ENCODE measurements around the gene BRIX1.
A peak's percentile ranks its signal among the peaks of the same experiment; 100 is the strongest.
"Not testable (repeated sequence)": the region's sequence is repeated elsewhere in the genome, so short reads cannot be mapped to it uniquely, and the experiment has no call there.

Gene BRIX1

DNA sequence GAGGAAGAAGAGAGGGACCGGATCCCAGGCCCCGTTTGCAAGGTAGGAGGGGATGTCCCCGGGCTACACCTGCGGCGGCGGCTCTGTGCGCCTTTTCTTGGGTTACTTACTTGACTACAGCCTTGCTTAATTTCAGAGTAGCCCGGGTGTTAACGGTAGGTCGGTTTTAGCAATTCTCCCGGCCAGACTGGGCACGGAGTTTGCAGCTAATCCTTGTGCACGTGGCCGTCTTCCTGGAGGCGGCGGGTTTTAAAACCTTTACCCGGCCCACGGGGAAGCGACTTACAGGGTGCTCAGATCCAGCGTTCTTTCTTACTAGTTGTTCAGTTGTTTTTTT, 313 bp downstream of the BRIX1 start:
- no peak for DNase-seq (ENCODE audit: low read depth in 2 of 2)

DNA sequence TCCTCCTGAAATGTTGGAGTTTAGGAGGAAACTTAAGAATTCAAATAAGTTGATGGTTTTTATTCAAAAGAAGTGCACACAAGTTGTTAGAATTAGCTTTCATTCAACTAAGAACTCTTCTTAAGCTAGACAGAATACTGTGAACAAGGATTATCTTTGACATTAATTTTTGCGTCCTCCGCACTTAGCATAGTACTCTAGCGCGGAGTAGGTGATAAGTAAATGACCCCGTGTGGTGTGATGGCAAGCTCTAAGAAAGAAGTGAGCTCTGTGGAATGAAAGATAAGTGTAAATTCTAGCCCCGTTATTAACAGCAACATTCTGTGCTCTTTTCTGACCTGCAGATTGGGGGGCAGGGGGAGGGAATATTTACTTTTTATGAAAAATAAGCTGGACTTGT, 1.0 kb downstream of the BRIX1 start:
- no peak for DNase-seq (ENCODE audit: low read depth in 2 of 2)

DNA sequence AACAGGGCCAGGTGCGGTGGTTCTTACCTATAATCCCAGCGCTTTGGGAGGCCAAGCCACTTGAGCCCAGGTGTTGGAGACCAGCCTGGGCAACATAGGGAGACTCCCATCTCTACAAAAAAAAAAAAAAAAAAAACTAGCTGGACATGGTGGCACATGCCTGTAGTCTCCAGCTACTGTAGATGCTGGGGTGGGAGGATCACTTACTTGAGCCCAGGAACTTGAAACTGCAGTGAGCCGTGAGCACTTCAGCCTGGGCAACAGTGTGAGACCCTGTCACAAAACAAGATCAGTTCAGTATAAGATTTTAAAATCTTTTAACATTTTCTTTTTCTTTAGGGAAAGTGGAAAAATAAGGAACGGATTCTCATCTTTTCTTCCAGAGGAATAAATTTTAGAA, 2.5 kb downstream of the BRIX1 start:
- no peak for DNase-seq (ENCODE audit: low read depth in 2 of 2)

DNA sequence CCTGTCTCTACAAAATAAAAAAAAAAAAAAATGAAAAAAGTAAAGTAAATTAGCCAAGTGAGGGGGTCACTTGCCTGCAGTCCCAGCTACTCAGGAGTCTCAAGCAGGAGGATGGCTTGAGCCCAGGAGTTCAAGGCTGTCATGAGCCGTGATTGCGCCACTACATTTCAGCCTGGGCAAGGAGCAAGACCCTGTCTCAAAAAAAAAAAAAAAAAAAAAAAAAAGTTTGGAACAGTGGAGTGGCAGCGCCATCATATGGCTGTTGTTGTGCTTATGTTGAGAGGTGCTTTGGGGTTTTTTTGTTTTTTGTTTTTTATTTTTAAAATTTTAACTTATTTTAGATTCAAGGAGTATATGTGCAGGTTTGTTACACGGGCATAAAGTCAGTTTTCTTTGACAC, 3.6 kb downstream of the BRIX1 start:
- DNase-seq (ENCODE audit: low read depth in 2 of 2) = no peak

DNA sequence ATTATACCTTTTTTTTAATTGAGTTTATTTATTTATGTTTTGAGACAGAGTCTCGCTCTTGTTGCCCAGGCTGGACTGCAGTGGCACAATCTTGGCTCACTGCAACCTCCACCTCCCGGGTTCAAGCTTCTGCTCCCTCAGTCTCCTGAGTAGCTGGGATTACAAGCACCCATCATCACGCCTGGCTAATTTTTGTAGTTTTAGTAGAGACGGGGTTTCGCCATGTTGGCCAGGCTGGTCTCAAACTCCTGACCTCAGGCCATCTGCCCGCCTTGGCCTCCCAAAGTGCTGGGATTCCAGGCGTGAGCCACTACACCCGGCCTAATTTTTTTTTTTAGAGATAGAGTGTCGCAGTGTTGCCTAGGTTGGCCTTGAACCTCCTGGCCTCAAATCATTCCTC, 7.7 kb downstream of the BRIX1 start:
- DNase-seq (ENCODE audit: low read depth in 2 of 2) = not testable (repeated sequence)

DNA sequence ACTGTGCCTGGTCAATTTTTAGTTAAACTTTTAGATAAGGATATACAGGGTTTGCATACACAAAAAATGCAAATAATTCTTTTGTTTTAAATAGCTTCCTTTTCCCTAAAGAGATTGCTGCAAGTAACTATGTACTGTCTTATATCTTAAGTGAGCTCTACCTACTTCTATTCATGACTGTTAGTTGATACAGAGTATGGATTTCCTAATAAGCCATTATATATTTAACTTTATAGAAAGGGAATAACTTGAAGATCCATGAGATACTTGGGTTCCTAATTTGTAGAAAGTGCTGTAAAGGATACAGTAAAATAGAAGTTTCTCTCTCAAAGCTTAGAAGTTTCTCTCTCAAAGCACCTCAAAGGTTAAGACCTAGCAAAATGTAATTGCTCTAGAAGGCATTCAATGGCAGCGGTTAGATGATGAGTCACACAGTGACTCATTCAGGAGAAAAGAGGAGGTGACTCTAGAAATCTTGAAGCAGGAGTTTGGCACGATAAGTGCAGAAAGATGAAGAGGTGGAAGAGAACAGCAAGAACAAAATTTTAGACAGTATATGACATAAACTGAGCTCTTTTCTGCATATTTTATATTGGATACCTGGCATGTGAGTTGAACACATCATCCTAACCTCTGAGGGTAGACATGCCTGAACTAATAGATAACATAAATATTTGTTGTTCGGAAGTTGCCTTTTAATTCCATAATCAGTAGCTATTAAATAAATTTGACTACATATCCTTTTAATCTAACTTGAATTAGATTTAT, 8.4 kb downstream of the BRIX1 start:
- peak in 1 of 2 donors; percentile 34 for DNase-seq (ENCODE audit: low read depth in 2 of 2)

DNA sequence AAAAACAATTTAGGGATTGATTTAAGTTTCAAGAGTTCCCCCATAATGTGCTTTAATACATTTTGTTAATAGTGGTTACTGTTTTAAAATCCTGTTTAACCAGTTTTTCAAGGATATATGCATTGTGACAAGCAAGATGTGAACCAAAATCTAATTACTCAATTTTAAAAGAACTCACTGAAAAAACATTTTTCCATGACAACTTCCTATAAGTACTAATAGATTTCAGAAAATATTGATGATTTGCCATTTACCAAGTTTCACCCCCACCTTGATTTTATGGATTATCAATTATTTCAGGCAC, 8.9 kb downstream of the BRIX1 start:
- DNase-seq (ENCODE audit: low read depth in 2 of 2) = no peak

DNA sequence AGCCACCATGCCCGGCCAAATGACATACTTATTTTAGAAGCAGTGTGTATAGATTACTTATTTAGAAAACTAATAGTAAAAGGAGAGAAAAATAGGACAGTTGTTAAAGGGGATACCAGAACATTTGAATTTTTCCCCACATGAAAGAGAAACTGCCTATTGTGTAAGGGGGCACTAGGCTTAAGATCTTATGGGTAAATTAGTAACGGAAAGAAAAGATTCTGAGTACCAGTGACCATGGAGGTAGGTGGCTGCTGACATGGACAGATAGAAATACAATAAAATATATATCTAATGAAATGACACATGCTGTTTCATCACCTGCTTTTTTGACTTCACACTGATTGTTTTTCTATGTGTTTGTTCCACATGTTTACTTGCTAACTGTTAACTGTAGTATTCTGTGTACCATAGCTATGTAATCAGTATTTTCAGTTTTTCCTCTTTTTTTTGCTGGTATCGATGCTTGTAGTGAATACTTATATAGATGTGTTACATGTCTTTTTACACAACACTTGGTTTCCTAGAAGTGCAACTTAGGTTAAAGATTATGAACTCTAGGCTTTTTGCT, 10.9 kb downstream of the BRIX1 start:
- DNase-seq (ENCODE audit: low read depth in 2 of 2) = no peak

DNA sequence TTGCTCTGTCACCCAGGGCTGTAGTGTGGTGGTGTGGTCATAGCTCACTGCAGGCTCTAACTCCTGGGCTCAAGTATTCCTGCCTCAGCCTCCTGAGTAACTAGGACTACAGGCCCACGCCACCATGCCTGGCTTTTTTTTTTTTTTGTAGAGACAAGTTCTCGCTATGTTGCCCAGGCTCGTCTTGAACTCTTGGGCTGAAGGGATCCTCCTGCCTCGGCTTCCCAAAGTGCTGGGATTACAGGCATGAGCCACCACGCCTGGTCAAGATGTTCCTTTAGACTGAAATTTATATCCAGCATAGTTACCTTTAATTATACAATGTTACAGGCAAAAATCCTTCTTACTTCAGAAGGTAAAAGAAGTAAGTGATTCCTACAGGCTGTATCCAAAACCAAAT, 12.3 kb downstream of the BRIX1 start:
- DNase-seq (ENCODE audit: low read depth in 2 of 2) = no peak

DNA sequence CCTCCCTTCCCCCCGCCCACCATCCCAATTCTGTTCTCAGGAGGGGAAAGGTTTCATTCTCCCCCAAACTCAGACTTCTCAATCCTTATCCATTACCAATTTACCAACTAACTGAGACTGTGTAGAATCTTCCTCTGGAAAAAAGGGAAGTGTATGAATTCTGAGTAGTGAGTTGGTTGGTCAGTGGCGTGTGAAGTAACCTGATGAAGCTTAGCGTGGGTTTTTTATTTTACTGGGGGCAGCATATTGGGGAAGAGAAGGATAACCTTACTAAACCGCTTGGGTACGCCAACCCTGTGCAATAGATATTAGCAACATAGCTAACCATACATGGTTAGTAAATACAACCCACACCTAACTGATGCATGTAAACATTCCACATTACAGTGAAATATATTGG, 12.8 kb downstream of the BRIX1 start:
- DNase-seq (ENCODE audit: low read depth in 2 of 2) = no peak

DNA sequence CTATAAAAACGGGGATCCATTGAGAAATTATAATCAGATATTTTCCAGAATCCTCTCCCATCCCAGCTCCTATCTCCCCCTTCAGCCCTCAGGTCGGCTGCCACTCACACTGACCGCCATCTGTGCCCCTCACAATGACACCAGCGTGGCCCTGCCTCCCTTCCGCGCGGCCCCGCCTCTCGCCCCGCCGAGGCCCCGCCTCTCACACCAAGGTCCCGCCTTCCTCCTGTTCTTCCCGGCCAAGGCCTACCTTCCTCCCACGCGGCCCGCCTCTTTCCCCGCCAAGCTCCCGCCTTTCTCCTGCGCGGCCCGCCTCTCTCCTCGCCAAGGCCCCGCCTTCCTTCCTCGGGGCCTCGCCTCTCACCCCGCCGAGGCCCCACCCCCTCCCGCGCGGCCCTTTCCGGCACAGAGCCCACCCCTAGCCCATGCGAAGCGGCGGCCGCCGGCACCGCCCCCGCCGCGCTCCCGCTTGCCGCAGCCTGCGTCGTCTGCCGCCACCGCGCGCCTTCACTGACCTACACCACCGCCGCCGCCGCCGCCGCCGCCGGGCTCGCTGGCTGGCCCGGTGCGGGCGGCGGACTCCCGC, 13.7 kb downstream of the BRIX1 start, which contains the start of gene DNAJC21:
TSS of gene DNAJC21 (plus strand) at position 426 of the 586 bp plus-strand sequence. CDS start 261 bp downstream, outside the sequence.
- peak; percentile 98 to 99 for DNase-seq (ENCODE audit: low read depth in 2 of 2)

DNA sequence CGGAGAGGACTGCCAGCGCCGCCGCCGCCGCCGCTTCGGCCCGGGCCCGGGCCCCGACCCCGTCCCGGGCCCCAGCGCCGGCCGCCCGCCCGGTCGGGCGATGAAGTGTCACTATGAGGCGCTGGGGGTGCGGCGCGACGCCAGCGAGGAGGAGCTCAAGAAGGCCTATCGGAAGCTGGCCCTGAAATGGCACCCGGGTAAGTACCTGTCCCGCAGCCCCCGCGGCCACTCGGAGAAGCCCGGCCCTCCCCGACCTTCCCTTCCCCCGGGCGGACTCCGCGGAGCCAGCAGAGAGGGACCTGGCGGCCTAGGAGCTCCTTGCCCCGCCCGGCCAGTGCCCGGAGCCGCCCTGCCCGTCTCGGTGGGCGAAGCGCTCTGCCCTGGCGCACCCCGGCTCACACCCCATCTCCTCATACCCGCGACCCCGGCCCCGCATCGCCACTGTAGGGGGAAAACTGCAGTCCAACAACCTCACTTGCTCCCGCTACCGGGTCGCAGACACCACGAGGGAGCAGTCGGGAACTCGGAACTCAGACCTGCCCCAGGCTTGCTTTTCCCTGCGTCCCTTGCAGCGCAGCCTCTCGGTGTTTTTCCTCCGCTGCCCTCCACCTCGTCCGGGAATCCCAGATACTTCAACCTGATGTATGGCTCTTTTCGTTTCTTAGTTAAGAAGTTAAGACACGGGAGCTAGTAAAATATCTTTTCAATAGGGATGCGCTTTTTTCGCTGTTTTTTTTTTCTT, 14.4 kb downstream of the BRIX1 start:
- DNase-seq (ENCODE audit: low read depth in 2 of 2) = peak; percentile 57 to 69

DNA sequence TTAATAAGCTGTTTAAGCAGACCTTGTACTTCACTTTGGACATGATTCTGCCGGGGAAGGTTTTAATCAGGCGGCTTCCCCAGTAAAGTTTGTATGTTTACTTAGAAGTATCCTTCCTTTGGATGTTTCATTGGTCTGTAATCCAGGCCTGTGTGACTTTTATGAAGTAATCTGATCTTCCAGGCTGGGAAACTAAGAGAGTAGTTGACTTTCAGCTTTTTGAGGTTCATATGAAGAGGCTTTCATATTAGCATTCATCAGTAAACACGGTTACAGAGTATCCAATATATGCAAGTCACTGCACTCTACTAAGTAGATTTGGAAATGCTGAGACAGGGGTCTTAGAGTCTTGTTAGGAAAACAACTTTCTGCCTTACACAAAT, 14.9 kb downstream of the BRIX1 start:
- no peak for DNase-seq (ENCODE audit: low read depth in 2 of 2)

DNA sequence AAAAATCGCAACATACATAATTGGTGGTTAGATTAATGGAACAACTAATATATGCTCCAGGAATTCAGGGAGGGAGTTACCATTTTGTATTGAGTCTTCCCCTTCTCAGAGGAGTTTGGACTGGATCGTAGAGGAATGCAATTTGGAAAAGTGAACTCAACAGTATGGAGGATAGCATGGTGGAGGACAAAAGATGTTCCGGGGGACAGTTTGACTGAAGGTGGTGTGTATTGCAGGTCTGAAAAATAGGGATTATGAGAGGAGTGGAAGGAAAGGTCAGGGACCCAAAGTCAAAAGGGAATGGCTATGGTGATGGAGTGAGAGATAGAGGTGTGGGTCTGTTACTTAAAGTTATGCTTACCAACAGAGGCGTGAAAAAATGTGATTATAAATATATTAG, 15.4 kb downstream of the BRIX1 start:
- no peak for DNase-seq (ENCODE audit: low read depth in 2 of 2)

DNA sequence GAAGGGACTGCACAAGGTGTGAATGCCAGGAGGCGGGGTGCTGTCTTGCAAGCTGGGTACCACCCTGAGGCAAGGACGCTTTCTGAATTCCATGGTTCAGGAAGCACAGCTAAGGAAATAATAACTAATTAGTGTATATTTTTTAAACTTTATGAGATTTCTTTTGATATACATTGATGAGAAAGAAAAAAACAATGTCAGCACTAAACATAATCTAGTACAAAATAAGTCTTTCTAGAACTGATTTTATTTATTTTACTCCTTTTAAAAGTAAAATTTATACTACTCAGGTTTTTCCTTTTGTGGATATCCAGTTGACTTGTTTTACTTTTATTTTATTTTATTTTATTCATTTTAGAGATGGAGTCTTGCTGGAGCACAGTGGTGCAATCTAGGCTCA, 17.4 kb downstream of the BRIX1 start:
- DNase-seq (ENCODE audit: low read depth in 2 of 2) = no peak

DNA sequence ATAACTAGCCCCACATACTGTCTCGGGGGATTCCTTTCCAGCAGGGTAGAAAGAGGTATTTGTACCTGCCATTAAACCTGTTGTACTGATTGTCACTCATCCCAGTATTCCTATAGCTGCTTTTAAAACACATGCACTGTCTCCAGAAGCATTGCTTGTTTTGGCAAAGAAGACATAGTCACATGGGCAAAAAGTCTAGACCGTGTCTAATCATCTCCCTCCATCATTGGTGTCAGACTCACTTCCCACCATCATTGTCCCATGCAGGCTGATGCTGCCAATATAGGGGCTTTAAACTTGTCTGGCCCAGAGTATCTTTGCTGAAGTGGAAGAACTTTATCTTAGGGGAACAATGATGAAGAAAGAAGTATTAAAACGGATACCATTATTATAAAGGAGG, 26.4 kb downstream of the BRIX1 start:
- DNase-seq (ENCODE audit: low read depth in 2 of 2) = no peak

DNA sequence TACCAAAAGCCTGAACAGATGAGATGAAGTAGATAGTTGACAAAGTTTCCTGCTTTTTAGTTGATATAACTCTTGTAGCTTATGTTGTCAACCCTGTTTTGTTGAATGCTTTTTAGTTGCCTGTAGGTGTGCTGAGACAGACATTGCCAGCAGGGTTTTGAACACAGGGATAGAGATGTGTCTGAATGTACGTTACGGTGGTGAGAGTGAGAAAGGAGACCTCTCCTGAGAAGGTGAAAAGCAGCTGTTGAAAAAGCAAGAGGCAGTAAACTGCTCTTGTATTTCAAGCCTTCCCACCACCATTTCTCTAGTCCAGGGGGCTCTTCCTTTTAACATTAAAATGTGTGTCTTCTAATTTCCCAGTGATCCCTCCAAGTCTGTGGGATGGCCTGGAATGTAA, 28.5 kb downstream of the BRIX1 start:
- no peak for DNase-seq (ENCODE audit: low read depth in 2 of 2)

DNA sequence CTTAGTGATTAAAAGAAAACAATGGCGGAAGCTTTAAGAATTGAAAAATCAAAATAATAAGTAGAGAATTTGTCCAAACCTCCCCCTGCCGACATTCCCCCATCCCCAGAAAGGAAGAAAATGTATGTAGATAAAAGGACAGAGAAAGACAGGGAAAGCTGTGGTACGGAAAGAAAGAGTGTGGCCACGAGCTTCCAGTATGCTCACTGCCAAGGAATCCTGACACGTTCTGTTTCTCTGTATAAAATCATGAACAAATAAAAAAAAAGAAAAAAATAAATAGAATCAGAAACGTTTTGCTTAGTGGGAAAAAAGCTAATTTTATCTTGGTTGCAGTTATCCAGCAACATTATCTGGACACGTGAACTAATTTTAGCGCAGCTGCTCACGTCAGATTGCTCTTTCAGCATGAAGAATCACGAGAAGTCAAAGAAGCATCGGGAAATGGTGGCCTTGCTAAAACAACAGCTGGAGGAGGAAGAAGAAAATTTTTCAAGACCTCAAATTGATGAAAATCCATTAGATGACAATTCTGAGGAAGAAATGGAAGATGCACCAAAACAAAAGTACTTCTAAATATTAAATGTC, 29.0 kb downstream of the BRIX1 start:
- DNase-seq (ENCODE audit: low read depth in 2 of 2) = no peak

DNA sequence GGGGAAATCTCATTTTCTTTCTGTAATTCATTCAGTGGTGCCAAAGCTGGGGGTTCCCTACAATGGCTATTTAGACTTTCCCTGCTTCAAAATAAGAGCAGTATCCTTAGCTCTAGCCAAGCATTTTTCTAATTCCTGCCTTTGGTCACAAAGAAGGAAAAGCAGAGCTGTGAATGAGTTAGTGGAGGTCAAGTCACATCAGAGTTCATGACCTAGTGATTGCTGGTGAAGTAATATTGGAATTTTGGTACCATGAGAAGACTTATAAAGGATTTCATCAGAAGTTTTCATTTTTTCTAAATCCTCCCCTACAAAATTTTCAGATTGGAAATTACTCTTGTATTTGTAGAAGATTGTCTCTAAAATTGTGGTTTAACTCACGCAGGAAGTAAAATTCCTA, 41.8 kb downstream of the BRIX1 start:
- no peak for DNase-seq (ENCODE audit: low read depth in 2 of 2)

DNA sequence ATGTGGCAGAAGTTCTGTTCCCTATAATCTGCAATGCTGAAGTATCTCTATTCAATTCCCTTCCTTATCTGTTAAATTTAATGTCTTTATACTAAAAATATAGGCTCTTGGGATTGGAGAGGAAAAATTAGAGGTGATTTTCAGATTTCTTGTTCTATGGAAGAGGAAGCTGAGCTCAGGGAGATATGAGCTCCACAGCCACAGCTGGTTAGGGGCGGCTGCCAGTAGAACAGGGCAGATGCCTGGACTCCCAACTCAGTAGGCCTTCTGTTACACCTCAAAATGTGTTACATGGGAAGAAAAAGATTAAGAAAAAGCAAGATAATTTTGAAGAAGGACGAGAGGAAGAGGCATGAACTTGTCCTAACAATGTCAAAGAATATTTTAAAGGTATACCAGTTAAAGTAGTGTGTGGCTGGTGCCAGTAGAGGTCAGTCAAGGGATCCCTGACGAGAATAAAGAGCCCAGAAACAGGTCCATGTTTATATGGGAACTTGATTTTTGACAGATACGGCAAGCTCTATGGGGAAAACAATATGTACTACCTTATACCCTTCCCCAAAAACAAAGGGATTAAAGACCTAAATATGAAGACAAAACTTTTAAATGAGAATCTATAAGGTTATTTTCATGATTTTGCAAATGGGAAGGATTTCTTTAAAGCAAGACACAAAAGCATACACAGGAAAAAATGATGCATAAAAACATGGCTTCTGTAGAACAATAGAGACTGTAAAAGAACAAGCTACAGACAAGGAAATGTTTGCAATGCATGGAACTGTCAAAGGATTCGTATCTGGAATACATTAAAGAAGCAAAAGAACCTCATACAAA, 42.6 kb downstream of the BRIX1 start:
- DNase-seq (ENCODE audit: low read depth in 2 of 2) = no peak

DNA sequence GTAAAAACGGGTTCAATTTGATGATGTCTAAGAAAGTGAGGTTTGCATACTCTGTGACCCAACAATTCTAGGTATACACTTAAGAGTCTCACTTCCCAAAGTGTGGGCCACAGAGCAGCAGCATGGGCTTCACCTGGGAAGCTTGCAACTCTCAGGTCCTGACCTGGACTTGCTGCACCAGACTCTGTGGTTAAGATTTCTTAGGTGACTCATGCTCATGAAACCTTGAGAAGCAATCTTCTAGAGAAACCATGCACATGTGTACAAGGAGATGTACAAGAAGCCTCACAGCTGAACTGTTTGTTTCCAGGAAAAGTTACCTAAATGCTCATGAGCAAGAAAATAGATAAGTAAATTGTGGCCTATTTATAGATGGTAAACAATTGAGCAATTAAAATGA, 43.8 kb downstream of the BRIX1 start:
- no peak for DNase-seq (ENCODE audit: low read depth in 2 of 2)

DNA sequence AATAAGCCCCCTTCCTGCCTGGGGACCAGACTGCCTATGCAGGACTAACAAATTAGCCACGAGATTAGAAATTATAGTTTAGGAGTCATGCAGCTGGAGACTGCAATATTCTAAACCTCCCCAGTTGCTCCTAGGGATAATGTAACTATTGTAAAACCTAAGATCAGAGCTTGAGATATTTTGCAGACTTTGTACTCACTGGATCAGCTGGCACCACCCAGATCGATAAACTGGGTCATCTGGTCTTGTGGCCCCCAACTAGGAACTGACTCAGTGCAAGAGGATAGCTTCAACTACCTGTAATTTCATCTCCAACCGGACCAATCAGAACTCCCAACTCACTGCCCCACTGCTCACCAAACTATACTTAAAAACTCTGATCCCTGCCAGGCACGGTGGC, 52.0 kb downstream of the BRIX1 start:
- DNase-seq (ENCODE audit: low read depth in 2 of 2) = no peak
